Muscle layer of duodenum (tissue), 2 donors: ENCODE results near the gene CDCA3.
A peak's percentile ranks its signal among the peaks of the same experiment; 100 is the strongest.
"Not testable (repeated sequence)": the region's sequence is repeated elsewhere in the genome, so short reads cannot be mapped to it uniquely, and the experiment has no call there.

Source experiments
- H3K27ac ChIP-seq: one replicate; pipeline ENCODE4 v1.7.0; 2013; ENCODE audit warnings: mild to moderate bottlenecking, low read length
- H3K27me3 ChIP-seq: one replicate; pipeline ENCODE4 v1.7.0; 2013; ENCODE audit warnings: low read depth, mild to moderate bottlenecking, control low read depth, low read length
- H3K36me3 ChIP-seq, 2 donors: one replicate each; pipeline ENCODE4 v1.7.0; 2013; ENCODE audit warnings: low read length in 2 of 2, control low read depth in 1 of 2, mild to moderate bottlenecking in 1 of 2; ENCODE audit not compliant: insufficient read depth in 2 of 2, control insufficient read depth in 1 of 2
- H3K4me1 ChIP-seq, 2 donors: one replicate each; pipeline ENCODE4 v1.7.0; 2013; ENCODE audit warnings: low read length in 2 of 2, mild to moderate bottlenecking in 2 of 2, control low read depth in 1 of 2, moderate library complexity in 1 of 2; ENCODE audit not compliant: insufficient read depth in 2 of 2, control insufficient read depth in 1 of 2
- H3K4me3 ChIP-seq, 2 donors: one replicate each; pipeline ENCODE4 v1.7.0; 2013; ENCODE audit warnings: low read length in 2 of 2, low read depth in 1 of 2, mild to moderate bottlenecking in 1 of 2
- H3K9me3 ChIP-seq, 2 donors: one replicate each; pipeline ENCODE4 v1.7.0; 2013; ENCODE audit warnings: low read length in 2 of 2, control low read depth in 1 of 2, mild to moderate bottlenecking in 1 of 2; ENCODE audit not compliant: control insufficient read depth in 1 of 2
- donor health status: healthy.

CDCA3 gene

GRCh38 chr12:6851153-6851920 is at the start of gene CDCA3:
Gene CDCA3, minus strand, starts transcription at chr12:6851286. Its CDS starts 334 bp downstream, at chr12:6850952.
- peaks cover 10 to 38% of the 10 kb centered on the region in 2 donors for H3K36me3 ChIP-seq
- peaks cover 14 to 22% of the 10 kb centered on the region in 2 donors for H3K4me1 ChIP-seq
- no peaks in the 10 kb centered on the region for H3K27me3 ChIP-seq

DNA sequence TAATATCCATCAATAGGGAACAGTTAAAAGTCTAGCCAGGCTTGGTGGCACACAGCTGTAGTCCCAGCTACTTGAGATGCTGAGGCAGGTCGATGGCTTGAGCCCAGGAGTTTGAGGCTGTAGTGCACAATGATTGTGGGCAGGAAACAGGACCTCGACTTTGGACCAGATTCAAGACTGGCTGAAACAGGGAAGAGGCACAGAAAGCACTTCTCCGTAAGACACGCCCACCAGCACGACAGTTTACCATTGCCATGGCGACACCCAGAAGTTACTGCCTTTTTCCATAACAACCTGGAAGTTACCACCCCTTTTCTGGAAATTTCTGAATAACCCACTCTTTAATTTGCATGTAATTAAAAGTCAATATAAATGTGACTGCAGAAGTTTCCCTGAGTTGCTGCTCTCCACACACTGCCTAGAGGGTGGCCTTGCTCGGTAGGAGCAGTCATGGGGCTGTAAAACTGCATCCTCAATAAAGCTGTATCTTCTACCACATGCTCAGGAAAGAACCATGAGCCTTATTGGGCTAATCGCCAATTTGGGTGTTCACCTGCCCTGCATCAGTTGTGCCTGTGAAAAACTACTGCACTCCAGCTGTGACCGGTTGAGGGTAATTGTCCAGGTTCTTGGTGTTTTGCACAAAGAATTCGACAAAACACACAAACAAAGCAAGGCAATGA is 48.9 kb upstream of the CDCA3 start:
- Histone ChIP-seq H3K4me1 (peaks cover 5 to 8% of the 10 kb centered on the region in 2 donors), H3K27ac (no peak overlapping the region), H3K4me3 (no peak overlapping the region), H3K36me3 (no peaks in the 10 kb centered on the region), H3K9me3 (no peaks in the 10 kb centered on the region), H3K27me3 (no peaks in the 10 kb centered on the region)

More at GRCh38 chr12:6851153-6851920, at the start of gene CDCA3:
- H3K9me3 ChIP-seq, result no peaks in the 10 kb centered on the region
- H3K27ac ChIP-seq, result peak within 1 kb of the TSS; percentile 99
- peak within 1 kb of the TSS; percentile 89 to 91 for H3K4me3 ChIP-seq

DNA sequence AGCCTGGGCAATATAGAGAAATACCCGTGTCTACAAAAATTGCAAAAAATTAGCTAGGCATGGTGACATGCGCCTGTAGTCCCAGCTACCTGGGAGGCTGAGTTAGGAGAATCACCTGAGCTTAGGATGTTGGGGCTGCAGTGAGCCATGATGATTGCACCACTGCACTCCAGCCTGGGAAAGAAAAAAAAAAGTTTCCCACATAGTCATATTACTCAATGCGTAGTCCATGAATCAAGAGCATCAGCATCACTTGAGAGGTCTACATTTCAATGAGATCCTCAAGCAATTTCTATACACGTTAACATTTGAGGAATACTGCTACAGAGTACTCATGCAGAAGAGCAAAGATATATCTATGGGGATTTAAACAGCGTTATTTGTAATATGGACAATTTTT is 48.3 kb upstream of the CDCA3 start:
- Histone ChIP-seq H3K4me1 (peaks cover 5 to 6% of the 10 kb centered on the region in 2 donors), H3K27ac (no peak overlapping the region), H3K9me3 (no peaks in the 10 kb centered on the region), H3K4me3 (no peak overlapping the region), H3K27me3 (no peaks in the 10 kb centered on the region), H3K36me3 (no peaks in the 10 kb centered on the region)

GRCh38 chr12:6896846-6897435 is 45.9 kb upstream of the CDCA3 start:
- H3K4me3 ChIP-seq, result no peak overlapping the region
- no peaks in the 10 kb centered on the region for H3K27me3 ChIP-seq
- no peak overlapping the region for H3K27ac ChIP-seq
- H3K4me1 ChIP-seq, result peaks cover 0 to 6% of the 10 kb centered on the region in 2 donors
- H3K36me3 ChIP-seq, result no peaks in the 10 kb centered on the region
- H3K9me3 ChIP-seq, result no peaks in the 10 kb centered on the region

GRCh38 chr12:6894321-6894720 is 43.2 kb upstream of the CDCA3 start:
- no peaks in the 10 kb centered on the region for H3K9me3 ChIP-seq
- H3K27ac ChIP-seq, result no peak overlapping the region

DNA sequence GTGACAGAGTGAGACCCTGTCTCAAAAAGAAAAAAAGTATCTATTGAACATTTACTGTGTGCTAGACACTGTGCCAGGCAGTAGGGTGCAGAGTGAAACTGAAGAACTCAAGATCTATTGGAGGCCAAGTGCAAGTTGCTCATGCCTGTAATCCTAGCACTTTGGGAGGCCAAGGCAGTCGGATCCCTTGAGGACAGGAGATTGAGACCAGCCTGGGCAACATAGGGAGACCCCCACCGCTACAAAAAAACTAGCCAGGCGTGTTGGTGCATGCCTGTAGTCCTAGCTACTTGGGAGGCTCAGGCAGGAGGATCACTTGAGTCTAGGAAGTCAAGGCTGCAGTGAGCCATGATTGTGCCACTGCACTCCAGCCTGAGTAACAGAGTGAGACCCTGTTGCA is 41.6 kb upstream of the CDCA3 start:
- not testable (repeated sequence) for H3K4me3 ChIP-seq, H3K9me3 ChIP-seq, H3K36me3 ChIP-seq, H3K4me1 ChIP-seq, H3K27me3 ChIP-seq, H3K27ac ChIP-seq

More at GRCh38 chr12:6894321-6894720, 43.2 kb upstream of the CDCA3 start:
- Histone ChIP-seq H3K4me3 (no peak overlapping the region), H3K4me1 (peaks cover 0 to under 1% of the 10 kb centered on the region in 2 donors), H3K27me3 (no peaks in the 10 kb centered on the region), H3K36me3 (peaks cover 0 to 4% of the 10 kb centered on the region in 2 donors)

GRCh38 chr12:6891646-6892001 is 40.5 kb upstream of the CDCA3 start:
- H3K27ac ChIP-seq, result peak overlapping the region; percentile 89
- H3K4me3 ChIP-seq, result peak overlapping the region; percentile 65 to 85
- H3K27me3 ChIP-seq, result no peaks in the 10 kb centered on the region
- H3K4me1 ChIP-seq, result no peaks in the 10 kb centered on the region
- H3K36me3 ChIP-seq, result peaks cover 0 to 4% of the 10 kb centered on the region in 2 donors
- H3K9me3 ChIP-seq, result no peaks in the 10 kb centered on the region

GRCh38 chr12:6890789-6891645 is 39.9 kb upstream of the CDCA3 start:
- H3K27ac ChIP-seq, result peak overlapping the region; percentile 89
- peaks cover 0 to 4% of the 10 kb centered on the region in 2 donors for H3K36me3 ChIP-seq
- no peaks in the 10 kb centered on the region for H3K4me1 ChIP-seq
- no peaks in the 10 kb centered on the region for H3K9me3 ChIP-seq
- H3K4me3 ChIP-seq, result peak overlapping the region; percentile 65 to 85
- no peaks in the 10 kb centered on the region for H3K27me3 ChIP-seq

DNA sequence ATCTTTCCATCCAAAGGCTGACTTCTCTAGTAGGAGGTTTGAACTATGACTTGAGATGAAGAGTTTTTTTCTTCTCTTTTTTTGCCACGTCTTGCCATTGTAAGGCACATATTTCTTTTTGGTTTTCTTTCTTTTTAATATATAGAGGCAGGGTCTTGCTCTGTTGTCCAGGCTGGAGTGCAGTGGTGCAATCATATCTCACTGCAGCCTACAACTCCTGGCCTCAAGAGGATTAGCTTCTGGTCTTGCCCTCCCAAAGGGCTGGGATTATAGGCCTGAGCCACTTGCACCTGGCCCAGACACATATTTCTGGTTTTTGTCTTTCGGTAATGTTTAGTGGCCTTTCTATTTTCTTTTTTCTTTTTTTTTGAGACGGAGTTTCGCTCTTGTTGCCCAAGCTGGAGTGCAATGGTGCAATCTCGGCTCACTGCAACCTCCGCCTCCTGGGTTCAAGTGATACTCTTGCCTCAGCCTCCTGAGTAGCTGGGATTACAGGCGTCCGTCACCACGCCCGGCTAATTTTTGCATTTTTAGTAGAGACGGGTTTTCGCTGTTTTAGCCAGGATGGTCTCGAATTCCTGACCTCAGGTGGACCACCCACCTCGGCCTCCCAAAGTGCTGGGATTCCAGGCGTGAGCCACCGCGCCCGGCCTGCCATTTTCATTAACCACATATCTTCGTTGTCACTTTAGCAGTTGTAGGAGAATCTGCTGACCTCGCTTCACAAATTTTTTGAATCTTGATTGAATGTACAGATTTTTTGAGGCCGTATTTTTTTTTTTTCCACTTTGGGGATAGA is 38.9 kb upstream of the CDCA3 start:
- H3K9me3 ChIP-seq, H3K36me3 ChIP-seq, H3K4me3 ChIP-seq, H3K4me1 ChIP-seq, H3K27me3 ChIP-seq: not testable (repeated sequence)
- H3K27ac ChIP-seq, result peak overlapping the region; percentile 88

DNA sequence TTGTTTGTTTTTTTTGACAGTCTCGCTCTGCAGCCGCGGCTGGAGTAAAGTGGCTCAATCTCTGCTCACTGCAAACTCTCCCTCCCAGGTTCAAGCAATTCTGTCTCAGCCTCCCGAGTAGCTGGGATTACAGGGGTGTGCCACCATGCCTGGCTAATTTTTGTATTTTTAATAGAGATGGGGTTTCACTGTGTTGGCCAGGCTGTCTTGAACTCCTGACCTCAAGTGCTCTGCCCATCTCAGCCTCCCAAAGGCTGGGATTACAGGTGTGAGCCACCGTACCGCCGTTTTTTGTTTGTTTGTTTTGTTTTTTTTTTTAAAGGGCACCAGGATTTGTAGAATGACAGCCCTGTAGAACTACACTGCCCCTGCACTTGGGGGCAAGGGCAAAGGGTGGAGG is 37.7 kb upstream of the CDCA3 start:
- H3K27ac ChIP-seq, H3K9me3 ChIP-seq, H3K4me1 ChIP-seq, H3K27me3 ChIP-seq, H3K4me3 ChIP-seq: not testable (repeated sequence)
- H3K36me3 ChIP-seq, result peaks cover 5 to 15% of the 10 kb centered on the region in 2 donors
